Kidney (tissue), 14 donors: ENCODE measurements around the gene UBE4A. TPM values are rescaled to one million over a fixed set of nuclear protein-coding genes. Genes with fewer than 3 reads are reported as not detected.
"Not testable (repeated sequence)": the region's sequence is repeated elsewhere in the genome, so short reads cannot be mapped to it uniquely, and the experiment has no call there.

Source experiments
- DNase-seq, 5 donors: peaks; one replicate each; pipeline ENCODE4 v3.0.0-alpha.2; 2013 to 2020
- FAIRE-seq: peaks from 2 replicates; lab custom pipeline; 2012; peaks lifted over from hg19 to GRCh38; lab: Jason Lieb, UNC
- H3K27ac ChIP-seq, 2 donors: one replicate each; pipeline ENCODE4 v1.7.0; 2013; ENCODE audit warnings: low read depth in 2 of 2, low read length in 2 of 2, inconsistent platforms in 1 of 2
- H3K27me3 ChIP-seq: one replicate; pipeline ENCODE4 v1.7.1; 2013; ENCODE audit warnings: low read length, inconsistent platforms; ENCODE audit not compliant: control insufficient read depth, insufficient read depth
- H3K36me3 ChIP-seq, 3 donors: one replicate each; pipeline versions ENCODE4 v1.7.0 to v1.7.1; 2013; ENCODE audit warnings: low read length in 3 of 3, control low read depth in 1 of 3, inconsistent platforms in 1 of 3; ENCODE audit not compliant: insufficient read depth in 3 of 3, control insufficient read depth in 2 of 3
- H3K4me1 ChIP-seq, 3 donors: one replicate each; pipeline versions ENCODE4 v1.7.0 to v1.7.1; 2013; ENCODE audit warnings: low read length in 3 of 3, inconsistent platforms in 1 of 3, low read depth in 1 of 3; ENCODE audit not compliant: control insufficient read depth in 2 of 3, insufficient read depth in 2 of 3
- H3K4me3 ChIP-seq, 3 donors: one replicate each; pipeline versions ENCODE4 v1.7.0 to v1.8.1; 2013; ENCODE audit warnings: low read length in 3 of 3, control low read depth in 1 of 3, inconsistent platforms in 1 of 3
- H3K9ac ChIP-seq, 3 donors: one replicate each; pipeline versions ENCODE4 v1.7.0 to v1.7.1; 2013; ENCODE audit warnings: low read length in 3 of 3, control low read depth in 1 of 3, inconsistent platforms in 1 of 3
- H3K9me3 ChIP-seq, 3 donors: one replicate each; pipeline versions ENCODE4 v1.7.0 to v1.7.1; 2013; ENCODE audit warnings: low read length in 3 of 3, control low read depth in 1 of 3, inconsistent platforms in 1 of 3; ENCODE audit not compliant: control insufficient read depth in 2 of 3, insufficient read depth in 1 of 3
- CTCF ChIP-seq: IDR thresholded peaks from 3 replicates; pipeline ENCODE4 v1.5.1; 2012; ENCODE audit warnings: mild to moderate bottlenecking, moderate library complexity, borderline replicate concordance; ENCODE audit not compliant: insufficient read depth; ENCODE audit errors: extremely low read depth
- intact Hi-C: fragments of 100-400 bp; cut with DNase I; formaldehyde crosslinking; loops from one replicate; pipeline ENCODE4 v1.11.1; 2022
- polyA plus RNA-seq: library from polyadenylated mRNA; stranded (reverse); fragments of 350-450 nt; fragmentation: Illumina TruSeq; extraction: RNeasy Lipid Tissue Mini Kit (QIAGEN cat#74804); gene quantifications from one replicate; pipeline ENCODE4 v1.2.3, GENCODE V29; 2014; ENCODE audit warnings: low read depth, low replicate concordance; ENCODE audit not compliant: insufficient read depth
- total RNA-seq: library from RNA; stranded (reverse); fragmentation: NEBNext Ultra II Directional; extraction: Animal tissue kit (Norgen Biotek cat#: 25700); gene quantifications from one replicate; pipeline ENCODE4 v1.2.1, GENCODE V29; 2021
- donor health status: control.
- donor health status: control.
- donor health status: control.
- donor health status: control.
- donor health status: control.
- donor health status: DM: yes; HTN: yes; CAD: no.
- donor health status: Normal renal cell carcinoma (clear cell type).

The UBE4A gene
- total and polyA plus RNA-seq, 2 donors from 2014 or later: 11.2 to 39.2 TPM

GRCh38 chr11:118412921-118413320, 53.5 kb downstream of the UBE4A start:
- intact Hi-C loops: no loop called here
- Histone ChIP-seq H3K27me3 (no peaks in the 10 kb centered on the region), H3K4me1 (peaks cover 0 to 6% (median 0%) of the 10 kb centered on the region in 3 donors), H3K4me3 (no peak overlapping the region), H3K9me3 (no peaks in the 10 kb centered on the region), H3K27ac (no peak overlapping the region), H3K36me3 (peaks cover 3 to 16% (median 5%) of the 10 kb centered on the region in 3 donors), H3K9ac (no peak overlapping the region)
- FAIRE-seq (no peak), DNase-seq (no peak)
- TF ChIP-seq CTCF: no peak

GRCh38 chr11:118415062-118415738, 55.8 kb downstream of the UBE4A start:
- FAIRE-seq: no peak
- Histone ChIP-seq H3K4me1 (peaks cover 0 to 15% (median 0%) of the 10 kb centered on the region in 3 donors), H3K9ac (no peak overlapping the region), H3K36me3 (no peaks in the 10 kb centered on the region), H3K27ac (no peak overlapping the region), H3K9me3 (no peaks in the 10 kb centered on the region), H3K4me3 (no peak overlapping the region), H3K27me3 (no peaks in the 10 kb centered on the region)
- no peak for TF ChIP-seq CTCF
- DNase-seq: no peak
- intact Hi-C loops: no loop called here

- FAIRE-seq (no peak), DNase-seq (peak in 2 of 5 donors; percentile 5 to 20)
- Histone ChIP-seq H3K36me3 (no peaks in the 10 kb centered on the region), H3K9ac (no peak overlapping the region), H3K4me1 (peaks cover 0 to 15% (median 0%) of the 10 kb centered on the region in 3 donors), H3K4me3 (no peak overlapping the region), H3K27ac (no peak overlapping the region), H3K9me3 (no peaks in the 10 kb centered on the region), H3K27me3 (no peaks in the 10 kb centered on the region)
- TF ChIP-seq CTCF: no peak
- intact Hi-C loops: no loop called here
These were observed 56.3 kb downstream of the UBE4A start for GRCh38 chr11:118415739-118416068.

- H3K9me3 ChIP-seq, H3K9ac ChIP-seq, H3K27me3 ChIP-seq, H3K27ac ChIP-seq, H3K36me3 ChIP-seq, DNase-seq, H3K4me3 ChIP-seq, FAIRE-seq, intact Hi-C loops: not testable (repeated sequence)
- peaks cover 0 to 15% (median 0%) of the 10 kb centered on the region in 3 donors for H3K4me1 ChIP-seq
These were observed 57.5 kb downstream of the UBE4A start for GRCh38 chr11:118416900-118417299.
